B cell (primary cell): Measurements from ENCODE around the gene CNTNAP2. TPM values are rescaled to one million over a fixed set of nuclear protein-coding genes. Genes with fewer than 3 reads are reported as not detected.

Experiments
- ATAC-seq: fragments of 200-7000 bp; cut with Tn5 transposase; one replicate; pipeline ENCODE4 v1.10.0; 2021; ENCODE audit warnings: low read depth, mild to moderate bottlenecking, moderate number of reproducible peaks, moderate library complexity
- CTCF ChIA-PET: fragments of 350-600 bp; sonication (Branson Sonifier 250); formaldehyde crosslinking; loops from one replicate; lab custom pipeline; 2021; ENCODE audit warnings: antibody characterized with exemption, inconsistent platforms; lab: Charles Lee
- POLR2A ChIA-PET: fragments of 350-600 bp; sonication (Branson Sonifier 250); formaldehyde crosslinking; loops from one replicate; lab custom pipeline; 2021; ENCODE audit warnings: antibody characterized with exemption; lab: Charles Lee
- DNase-seq: peaks from one replicate; pipeline ENCODE4 v3.0.0; 2013
- H2AFZ ChIP-seq: 2 replicates; pipeline ENCODE4 v1.6.1; 2012; ENCODE audit warnings: mild to moderate bottlenecking, low read depth, low read length; ENCODE audit not compliant: insufficient read depth, poor library complexity, severe bottlenecking
- H3K27ac ChIP-seq, 2 donors: 1 replicate in 1 of 2; 2 replicates in 1 of 2; pipeline ENCODE4 v1.5.1; 2012 to 2013; ENCODE audit warnings: low read length in 2 of 2, mild to moderate bottlenecking in 2 of 2, moderate library complexity in 1 of 2
- H3K27me3 ChIP-seq, 4 experiments: fragments of 200-600 bp in 1 of 4; sonication (generic) in 1 of 4; replicated peaks in 1 of 4; 1 replicate in 2 of 4; 2 replicates in 2 of 4; pipeline versions ENCODE4 v1.6.1 to v1.7.0; 2013 to 2016; ENCODE audit warnings: low read length in 3 of 4, mild to moderate bottlenecking in 2 of 4, mixed read lengths in 1 of 4, moderate library complexity in 1 of 4; ENCODE audit not compliant: insufficient read depth in 4 of 4, control insufficient read depth in 3 of 4; ENCODE audit errors: control extremely low read depth in 1 of 4
- H3K36me3 ChIP-seq, 2 experiments: replicated peaks in 1 of 2; 1 replicate in 1 of 2; 2 replicates in 1 of 2; pipeline versions ENCODE4 v1.6.1 to v1.7.1; 2013; ENCODE audit warnings: low read length in 1 of 2; ENCODE audit not compliant: insufficient read depth in 2 of 2, control insufficient read depth in 1 of 2; ENCODE audit errors: control extremely low read depth in 1 of 2, extremely low read depth in 1 of 2
- H3K4me1 ChIP-seq, 2 donors: fragments of 200-600 bp in 1 of 2; sonication (generic) in 1 of 2; 1 replicate in 1 of 2; 2 replicates in 1 of 2; pipeline versions ENCODE4 v1.5.1 to v1.6.1; 2013 to 2017; ENCODE audit warnings: low read length in 2 of 2; ENCODE audit not compliant: control insufficient read depth in 2 of 2, insufficient read depth in 2 of 2
- H3K4me2 ChIP-seq: replicated peaks from 2 replicates; pipeline ENCODE3; 2012; ENCODE audit warnings: mild to moderate bottlenecking, low read depth, low read length; ENCODE audit not compliant: poor library complexity, severe bottlenecking
- H3K4me3 ChIP-seq, 5 experiments: fragments of 200-600 bp in 1 of 5; sonication (generic) in 1 of 5; 1 replicate in 3 of 5; 2 replicates in 2 of 5; pipeline versions ENCODE4 v1.5.1 to v1.7.0; 2011 to 2016; ENCODE audit warnings: low read length in 4 of 5, mild to moderate bottlenecking in 4 of 5, low read depth in 2 of 5, control low read depth in 1 of 5, moderate library complexity in 1 of 5; ENCODE audit not compliant: insufficient read depth in 1 of 5; ENCODE audit errors: control extremely low read depth in 1 of 5, extremely low read depth in 1 of 5
- H3K79me2 ChIP-seq: fragments of 200-600 bp; sonication (generic); one replicate; pipeline ENCODE4 v1.6.0; 2016; ENCODE audit warnings: low read length; ENCODE audit not compliant: control insufficient read depth, insufficient read depth
- H3K9ac ChIP-seq: fragments of 200-600 bp; sonication (generic); 2 replicates; pipeline ENCODE4 v1.6.1; 2017; ENCODE audit warnings: mild to moderate bottlenecking, low read length, moderate library complexity
- H3K9me3 ChIP-seq, 3 donors: one replicate each; pipeline versions ENCODE4 v1.6.1 to v1.7.1; 2013; ENCODE audit warnings: low read length in 2 of 3; ENCODE audit not compliant: control insufficient read depth in 2 of 3, insufficient read depth in 1 of 3; ENCODE audit errors: control extremely low read depth in 1 of 3
- H4K20me1 ChIP-seq: 2 replicates; pipeline ENCODE4 v1.6.0; 2012; ENCODE audit warnings: mild to moderate bottlenecking, low read length; ENCODE audit not compliant: insufficient read depth, control insufficient read depth, poor library complexity, severe bottlenecking
- H3K27ac Mint-ChIP-seq: one replicate; pipeline ENCODE4 v1.8.0; 2021; ENCODE audit warnings: mixed read lengths
- H3K27me3 Mint-ChIP-seq: one replicate; pipeline ENCODE4 v1.8.0; 2021; ENCODE audit warnings: mixed read lengths
- H3K4me1 Mint-ChIP-seq: one replicate; pipeline ENCODE4 v1.8.0; 2021; ENCODE audit warnings: mixed read lengths
- H3K4me3 Mint-ChIP-seq: one replicate; pipeline ENCODE4 v1.8.0; 2021; ENCODE audit warnings: mixed read lengths
- H3K9me3 Mint-ChIP-seq: one replicate; pipeline ENCODE4 v1.8.0; 2022; ENCODE audit warnings: mixed read lengths; ENCODE audit not compliant: insufficient read depth
- CTCF ChIP-seq: fragments of 200-600 bp; IDR thresholded peaks from one replicate; pipeline ENCODE4 v1.8.0; 2022; ENCODE audit warnings: antibody characterized with exemption, mild to moderate bottlenecking
- EZH2 ChIP-seq: IDR thresholded peaks from 2 replicates; pipeline ENCODE4 v1.6.1; 2012; ENCODE audit warnings: borderline replicate concordance, low read depth, mild to moderate bottlenecking, moderate library complexity, low read length; ENCODE audit not compliant: insufficient read depth, poor library complexity, severe bottlenecking
- WGBS: methylation state at CpG from one replicate; pipeline ENCODE4 v1.1.5; 2013; ENCODE audit warnings: missing lambda C conversion rate; ENCODE audit not compliant: insufficient coverage; 5-methylcytosine and 5-hydroxymethylcytosine counted together
- intact Hi-C: fragments of 100-400 bp; cut with micrococcal nuclease; formaldehyde crosslinking; loops from one replicate; pipeline ENCODE4 v1.10.0; 2022
- polyA plus RNA-seq: library from polyadenylated mRNA; depleted of rRNA; stranded (reverse); fragments of >200 nt; gene quantifications from 2 replicates; pipeline ENCODE4 v1.2.3, GENCODE V29; 2012
- total RNA-seq, 2 donors: library from RNA; stranded (reverse); fragments of 120-200 nt in 1 of 2; gene quantifications; 1 replicate in 1 of 2; 2 replicates in 1 of 2; pipeline versions ENCODE4 v1.2.3 to v1.2.4, GENCODE V29; 2013 to 2022

Gene CNTNAP2
- total and polyA plus RNA-seq, 2 donors (not counting 1 experiment from before 2014, with no cell fraction given) = 7.4 to 16.6 TPM

DNA sequence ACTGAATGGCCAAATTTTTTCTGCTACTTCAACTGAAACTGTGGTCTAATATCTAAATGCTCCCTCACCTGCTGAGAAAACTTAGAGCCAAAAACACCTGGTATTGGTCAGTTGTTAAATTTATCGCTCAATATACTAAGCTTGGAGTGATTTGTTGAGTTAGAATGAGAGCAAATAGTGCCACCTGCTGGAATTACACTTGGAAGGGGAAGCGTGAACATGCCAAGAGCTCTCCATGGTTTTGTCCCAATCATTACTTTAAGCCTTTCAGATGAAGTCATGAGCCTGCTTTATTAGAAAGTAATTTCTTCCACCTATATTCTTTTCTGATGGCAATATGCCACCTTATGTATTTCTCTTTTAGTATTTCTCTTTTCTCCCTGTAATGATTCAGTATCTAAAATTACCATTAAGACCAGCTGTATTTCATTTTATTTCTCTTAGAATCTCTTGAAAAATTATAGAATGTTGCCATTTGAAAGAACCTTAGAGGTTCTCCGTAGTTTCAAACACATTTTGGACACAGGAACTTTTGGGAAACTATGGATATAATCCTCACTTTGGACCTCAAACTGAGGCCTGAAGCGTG lies 2026.2 kb downstream of the CNTNAP2 start:
- DNase-seq (no peak), ATAC-seq (no peak)
- WGBS = no CpG with 5 or more reads among the region's 4 CpGs
- Histone ChIP-seq H3K4me3 (no peak overlapping the region), H3K27ac (no peak overlapping the region), H3K4me1 (no peaks in the 10 kb centered on the region), H3K79me2 (no peaks in the 10 kb centered on the region), H3K9ac (no peak overlapping the region), H4K20me1 (no peaks in the 10 kb centered on the region), H3K36me3 (no peaks in the 10 kb centered on the region), H3K4me2 (no peak overlapping the region), H3K9me3 (peaks cover 0 to 1% (median 0%) of the 10 kb centered on the region in 3 donors), H3K27me3 (no peaks in the 10 kb centered on the region), H2AFZ (no peak overlapping the region)
- Mint-ChIP-seq H3K27ac (no peak overlapping the region), H3K4me1 (no peaks in the 10 kb centered on the region), H3K9me3 (no peaks in the 10 kb centered on the region), H3K27me3 (peaks cover 13% of the 10 kb centered on the region), H3K4me3 (no peak overlapping the region)
- ChIA-PET CTCF (no interaction called here), POLR2A (no interaction called here)
- TF ChIP-seq EZH2 (no peak), CTCF (peak; percentile 26)
- intact Hi-C loops = no loop called here

GRCh38 chr7:148144827-148145226 lies 2028.2 kb downstream of the CNTNAP2 start:
- CTCF ChIA-PET = no interaction called here
- H3K4me3 ChIP-seq = no peak overlapping the region
- intact Hi-C loops = no loop called here
- Mint-ChIP-seq H3K27me3 (peaks cover 18% of the 10 kb centered on the region), H3K9me3 (no peaks in the 10 kb centered on the region), H3K27ac (no peak overlapping the region), H3K4me1 (no peaks in the 10 kb centered on the region), H3K4me3 (no peak overlapping the region)
- no peaks in the 10 kb centered on the region for H3K79me2 ChIP-seq
- no peak for DNase-seq
- no peak overlapping the region for H2AFZ ChIP-seq
- 38% methylated on average over 2 of the region's 4 CpGs for WGBS
- ATAC-seq = no peak
- H3K27me3 ChIP-seq = no peaks in the 10 kb centered on the region
- POLR2A ChIA-PET = no interaction called here
- no peak for TF ChIP-seq EZH2
- no peak for TF ChIP-seq CTCF
- no peak overlapping the region for H3K4me2 ChIP-seq
- no peak overlapping the region for H3K9ac ChIP-seq
- H3K4me1 ChIP-seq = no peaks in the 10 kb centered on the region
- no peaks in the 10 kb centered on the region for H4K20me1 ChIP-seq
- no peaks in the 10 kb centered on the region for H3K36me3 ChIP-seq
- H3K9me3 ChIP-seq = peaks cover 0 to 1% (median 0%) of the 10 kb centered on the region in 3 donors
- H3K27ac ChIP-seq = no peak overlapping the region
